GM12878 (cell line): ENCODE results near the gene KLHL30.

Source experiments
- CTCF ChIP-seq, 3 experiments: IDR thresholded peaks in 2 of 3; conservative IDR thresholded peaks in 1 of 3; 2 replicates each; pipeline ENCODE4 v1.5.1; 2011; ENCODE audit warnings: low read depth in 3 of 3, low read length in 3 of 3, mild to moderate bottlenecking in 3 of 3, control low read depth in 2 of 3, moderate library complexity in 2 of 3, inconsistent platforms in 1 of 3, mixed read lengths in 1 of 3; ENCODE audit not compliant: control insufficient read depth in 2 of 3, insufficient read depth in 1 of 3; ENCODE audit errors: extremely low read depth in 1 of 3
- EZH2 ChIP-seq: IDR thresholded peaks from 2 replicates; pipeline ENCODE4 v1.6.1; 2012; ENCODE audit warnings: low read depth, mild to moderate bottlenecking, control low read depth, inconsistent platforms, low read length, borderline replicate concordance; ENCODE audit not compliant: control insufficient read depth
- HDAC6 ChIP-seq: fragments of 200-600 bp; sonication (generic); IDR thresholded peaks from one replicate; pipeline ENCODE4 v1.8.0; 2017; ENCODE audit warnings: antibody characterized with exemption; ENCODE audit not compliant: unreplicated experiment
- POLR2A ChIP-seq: IDR thresholded peaks from 2 replicates; pipeline ENCODE4 v1.6.1; 2011; ENCODE audit warnings: low read depth, mild to moderate bottlenecking, low read length
- POLR2AphosphoS2 ChIP-seq: IDR thresholded peaks from 2 replicates; pipeline ENCODE4 v1.6.1; 2011; ENCODE audit warnings: low read depth, mild to moderate bottlenecking, low read length, improper control_type of control experiment, moderate library complexity
- POLR2AphosphoS5 ChIP-seq: IDR thresholded peaks from 2 replicates; pipeline ENCODE4 v1.6.1; 2011; ENCODE audit warnings: mild to moderate bottlenecking, low read length, inconsistent platforms
- RAD21 ChIP-seq: IDR thresholded peaks from 2 replicates; pipeline ENCODE4 v1.6.1; 2011; ENCODE audit warnings: mild to moderate bottlenecking, low read depth, low read length, moderate library complexity; ENCODE audit not compliant: insufficient read depth
- RELA ChIP-seq: fragments of 450-650 bp; IDR thresholded peaks from 2 replicates; pipeline ENCODE4 v1.8.0; 2014; ENCODE audit warnings: borderline replicate concordance; ENCODE audit not compliant: partially characterized antibody
- SIN3A ChIP-seq: IDR thresholded peaks from 2 replicates; pipeline ENCODE4 v1.6.1; 2012; ENCODE audit warnings: low read depth, low read length, improper control_type of control experiment
- SMC3 ChIP-seq: IDR thresholded peaks from 2 replicates; pipeline ENCODE4 v1.6.1; 2011; ENCODE audit warnings: low read length, improper control_type of control experiment, borderline replicate concordance
- SP1 ChIP-seq: IDR thresholded peaks from one replicate; pipeline ENCODE4 v1.6.1; 2011; ENCODE audit warnings: low read depth, low read length
- SPI1 ChIP-seq: IDR thresholded peaks from 2 replicates; pipeline ENCODE4 v1.6.1; 2011; ENCODE audit warnings: low read depth, mild to moderate bottlenecking, low read length, moderate library complexity, borderline replicate concordance; ENCODE audit not compliant: insufficient read depth
- TF ChIP-seq, protein P1 (sequence below): IDR thresholded peaks from 2 replicates; pipeline ENCODE4 v1.6.1; 2011; ENCODE audit warnings: mild to moderate bottlenecking, low read depth, low read length, moderate library complexity; ENCODE audit not compliant: insufficient replicate concordance
- TF ChIP-seq, protein P2 (sequence below): IDR thresholded peaks from 2 replicates; pipeline ENCODE4 v1.6.1; 2012; ENCODE audit warnings: mild to moderate bottlenecking, low read depth, low read length

DNA sequence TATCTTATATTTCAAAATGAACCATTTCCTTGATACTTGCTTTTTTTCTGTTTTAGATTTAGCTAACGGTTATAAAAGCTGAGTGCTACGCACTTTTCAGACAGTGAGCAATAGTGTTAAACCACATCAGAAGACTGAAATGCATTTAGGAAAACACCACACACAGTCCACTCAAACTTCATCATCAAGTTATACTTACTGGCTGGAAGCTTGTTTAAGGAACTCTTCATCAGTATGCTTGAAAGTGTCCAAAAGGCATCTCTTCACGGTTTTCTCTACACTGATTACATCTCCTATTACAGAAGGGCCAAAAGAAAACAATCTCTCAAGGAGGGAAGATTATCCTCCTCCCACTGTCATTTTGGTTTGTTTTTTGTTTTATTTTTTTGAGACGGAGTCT lies 45.4 kb downstream of the KLHL30 start:
- TF ChIP-seq CTCF (IDR thresholded peaks at IDR 0.05 in 2 of 3, conservative IDR thresholded peaks at IDR 0.05 in 1 of 3; ENCODE audit: control insufficient read depth in 2 of 3, extremely low read depth in 1 of 3, insufficient read depth in 1 of 3, low read depth in 3 of 3, low read length in 3 of 3) (no peak), SP1 (no peak), EZH2 (no peak), POLR2AphosphoS2 (no peak), SIN3A (no peak), POLR2AphosphoS5 (no peak), RAD21 (no peak), SPI1 (no peak), RELA (no peak), POLR2A (no peak), HDAC6 (no peak), SMC3 (no peak)
- TF ChIP-seq, protein P1, sequence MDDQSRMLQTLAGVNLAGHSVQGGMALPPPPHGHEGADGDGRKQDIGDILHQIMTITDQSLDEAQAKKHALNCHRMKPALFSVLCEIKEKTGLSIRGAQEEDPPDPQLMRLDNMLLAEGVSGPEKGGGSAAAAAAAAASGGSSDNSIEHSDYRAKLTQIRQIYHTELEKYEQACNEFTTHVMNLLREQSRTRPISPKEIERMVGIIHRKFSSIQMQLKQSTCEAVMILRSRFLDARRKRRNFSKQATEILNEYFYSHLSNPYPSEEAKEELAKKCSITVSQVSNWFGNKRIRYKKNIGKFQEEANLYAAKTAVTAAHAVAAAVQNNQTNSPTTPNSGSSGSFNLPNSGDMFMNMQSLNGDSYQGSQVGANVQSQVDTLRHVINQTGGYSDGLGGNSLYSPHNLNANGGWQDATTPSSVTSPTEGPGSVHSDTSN: no peak
- TF ChIP-seq, protein P2, sequence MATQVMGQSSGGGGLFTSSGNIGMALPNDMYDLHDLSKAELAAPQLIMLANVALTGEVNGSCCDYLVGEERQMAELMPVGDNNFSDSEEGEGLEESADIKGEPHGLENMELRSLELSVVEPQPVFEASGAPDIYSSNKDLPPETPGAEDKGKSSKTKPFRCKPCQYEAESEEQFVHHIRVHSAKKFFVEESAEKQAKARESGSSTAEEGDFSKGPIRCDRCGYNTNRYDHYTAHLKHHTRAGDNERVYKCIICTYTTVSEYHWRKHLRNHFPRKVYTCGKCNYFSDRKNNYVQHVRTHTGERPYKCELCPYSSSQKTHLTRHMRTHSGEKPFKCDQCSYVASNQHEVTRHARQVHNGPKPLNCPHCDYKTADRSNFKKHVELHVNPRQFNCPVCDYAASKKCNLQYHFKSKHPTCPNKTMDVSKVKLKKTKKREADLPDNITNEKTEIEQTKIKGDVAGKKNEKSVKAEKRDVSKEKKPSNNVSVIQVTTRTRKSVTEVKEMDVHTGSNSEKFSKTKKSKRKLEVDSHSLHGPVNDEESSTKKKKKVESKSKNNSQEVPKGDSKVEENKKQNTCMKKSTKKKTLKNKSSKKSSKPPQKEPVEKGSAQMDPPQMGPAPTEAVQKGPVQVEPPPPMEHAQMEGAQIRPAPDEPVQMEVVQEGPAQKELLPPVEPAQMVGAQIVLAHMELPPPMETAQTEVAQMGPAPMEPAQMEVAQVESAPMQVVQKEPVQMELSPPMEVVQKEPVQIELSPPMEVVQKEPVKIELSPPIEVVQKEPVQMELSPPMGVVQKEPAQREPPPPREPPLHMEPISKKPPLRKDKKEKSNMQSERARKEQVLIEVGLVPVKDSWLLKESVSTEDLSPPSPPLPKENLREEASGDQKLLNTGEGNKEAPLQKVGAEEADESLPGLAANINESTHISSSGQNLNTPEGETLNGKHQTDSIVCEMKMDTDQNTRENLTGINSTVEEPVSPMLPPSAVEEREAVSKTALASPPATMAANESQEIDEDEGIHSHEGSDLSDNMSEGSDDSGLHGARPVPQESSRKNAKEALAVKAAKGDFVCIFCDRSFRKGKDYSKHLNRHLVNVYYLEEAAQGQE: no peak
